HG02884 (cell line): Measurements from ENCODE around the gene SORCS2.

Experiments used
- ATAC-seq: cut with Tn5 transposase; IDR thresholded peaks from one replicate; pipeline ENCODE4 v1.9.1; 2021; ENCODE audit warnings: mild to moderate bottlenecking, moderate library complexity; ENCODE audit not compliant: unreplicated experiment

Gene SORCS2

GRCh38 chr4:7689773-7690693 lies 497.7 kb downstream of the SORCS2 start:
- ATAC-seq, result no peak

GRCh38 chr4:7691061-7691460 lies 498.7 kb downstream of the SORCS2 start:
- no peak for ATAC-seq

GRCh38 chr4:7691982-7692381 lies 499.6 kb downstream of the SORCS2 start:
- ATAC-seq, result no peak

GRCh38 chr4:7692451-7693236 lies 500.3 kb downstream of the SORCS2 start:
- no peak for ATAC-seq

GRCh38 chr4:7693237-7693608 lies 500.9 kb downstream of the SORCS2 start:
- no peak for ATAC-seq

GRCh38 chr4:7693711-7694110 lies 501.4 kb downstream of the SORCS2 start:
- ATAC-seq, result no peak

GRCh38 chr4:7694324-7694723 lies 502.0 kb downstream of the SORCS2 start:
- no peak for ATAC-seq

GRCh38 chr4:7697343-7697742 lies 505.0 kb downstream of the SORCS2 start:
- no peak for ATAC-seq

- ATAC-seq, result no peak
Measured at GRCh38 chr4:7697821-7698220, 505.5 kb downstream of the SORCS2 start.

- no peak for ATAC-seq
Measured at GRCh38 chr4:7698584-7698983, 506.2 kb downstream of the SORCS2 start.

- ATAC-seq, result no peak
Measured at GRCh38 chr4:7699031-7699430, 506.7 kb downstream of the SORCS2 start.

GRCh38 chr4:7699825-7700224 lies 507.5 kb downstream of the SORCS2 start:
- no peak for ATAC-seq

- no peak for ATAC-seq
Measured at GRCh38 chr4:7700665-7701064, 508.3 kb downstream of the SORCS2 start.

GRCh38 chr4:7701866-7702649 lies 509.7 kb downstream of the SORCS2 start:
- no peak for ATAC-seq

- no peak for ATAC-seq
Measured at GRCh38 chr4:7703688-7704087, 511.4 kb downstream of the SORCS2 start.

- ATAC-seq, result no peak
Measured at GRCh38 chr4:7704091-7704490, 511.8 kb downstream of the SORCS2 start.

- no peak for ATAC-seq
Measured at GRCh38 chr4:7704625-7705024, 512.3 kb downstream of the SORCS2 start.

- ATAC-seq, result no peak
Measured at GRCh38 chr4:7705062-7705461, 512.7 kb downstream of the SORCS2 start.

GRCh38 chr4:7705593-7705992 lies 513.3 kb downstream of the SORCS2 start:
- no peak for ATAC-seq

GRCh38 chr4:7708238-7708637 lies 515.9 kb downstream of the SORCS2 start:
- no peak for ATAC-seq

GRCh38 chr4:7708981-7709380 lies 516.6 kb downstream of the SORCS2 start:
- no peak for ATAC-seq
